Activated B cell treated with CpG ODN at 0.5 μM for 24 hours (primary cell): ENCODE measurements around the gene CCP110. TPM values are rescaled to one million over a fixed set of nuclear protein-coding genes. Genes with fewer than 3 reads are reported as not detected.

Experiments
- ATAC-seq: fragments of 200-7000 bp; cut with Tn5 transposase; one replicate; pipeline ENCODE4 v1.10.0; 2021; ENCODE audit warnings: low read depth, mild to moderate bottlenecking, moderate library complexity
- CTCF ChIA-PET: fragments of 350-600 bp; sonication (Branson Sonifier 250); formaldehyde crosslinking; loops from one replicate; lab custom pipeline; 2021; ENCODE audit warnings: antibody characterized with exemption; lab: Charles Lee
- POLR2A ChIA-PET: fragments of 350-600 bp; sonication (Branson Sonifier 250); formaldehyde crosslinking; loops from one replicate; lab custom pipeline; 2021; ENCODE audit warnings: antibody characterized with exemption; lab: Charles Lee
- DNase-seq: peaks from one replicate; pipeline ENCODE4 v3.0.0; 2022
- H3K27ac Mint-ChIP-seq: one replicate; pipeline ENCODE4 v1.8.0; 2020; ENCODE audit warnings: mixed read lengths
- H3K27me3 Mint-ChIP-seq: one replicate; pipeline ENCODE4 v1.8.0; 2021; ENCODE audit warnings: mixed read lengths
- H3K36me3 Mint-ChIP-seq: one replicate; pipeline ENCODE4 v1.8.0; 2021; ENCODE audit warnings: low read depth, mixed read lengths
- H3K4me1 Mint-ChIP-seq: one replicate; pipeline ENCODE4 v1.8.0; 2021; ENCODE audit warnings: mixed read lengths
- H3K4me3 Mint-ChIP-seq: one replicate; pipeline ENCODE4 v1.8.0; 2020; ENCODE audit warnings: mild to moderate bottlenecking, mixed read lengths
- H3K9me3 Mint-ChIP-seq: one replicate; pipeline ENCODE4 v1.8.0; 2020; ENCODE audit warnings: mixed read lengths
- intact Hi-C: fragments of 100-400 bp; cut with micrococcal nuclease; formaldehyde crosslinking; loops from one replicate; pipeline ENCODE4 v1.15.1; 2024
- total RNA-seq: library from RNA; stranded (reverse); gene quantifications from 2 replicates; pipeline ENCODE4 v1.2.3, GENCODE V29; 2022
- TF ChIP-seq, protein P1 (sequence below): fragments of 200-600 bp; IDR thresholded peaks from one replicate; pipeline ENCODE4 v1.8.0; 2022; ENCODE audit warnings: antibody characterized with exemption, mild to moderate bottlenecking

Gene CCP110
- total RNA-seq, 1 donor from 2014 or later = 12.7 TPM

DNA sequence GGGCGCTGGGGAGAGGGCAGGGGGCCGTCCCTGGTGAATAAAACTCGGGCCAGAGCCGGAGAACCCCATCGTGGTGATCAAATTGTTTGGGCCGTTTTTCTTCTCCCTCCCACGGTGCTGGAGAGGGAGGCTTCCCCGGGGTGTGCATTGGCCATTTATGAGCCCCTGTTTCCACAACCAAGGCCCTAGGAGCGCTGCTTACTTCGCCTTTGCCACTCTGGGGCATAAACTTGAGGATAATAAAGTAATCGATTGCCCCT lies 544 bp downstream of the CCP110 start:
- intact Hi-C loops = loop anchor here (5.0 kb wide), 5 partner anchors 193 to 597 kb away; partner anchors contain the start of genes IQCK, KNOP1 and SMG1
- Mint-ChIP-seq H3K9me3 (no peaks in the 10 kb centered on the region), H3K4me1 (peaks cover 43% of the 10 kb centered on the region), H3K27ac (peak overlapping the region; percentile 79), H3K4me3 (peak overlapping the region; percentile 98), H3K36me3 (peaks cover 16% of the 10 kb centered on the region), H3K27me3 (no peaks in the 10 kb centered on the region)
- DNase-seq = no peak
- CTCF ChIA-PET = interaction anchor here (1.2 to 2.0 kb wide), 4 partner anchors 10 to 31 kb away, joined by 3 to 7 read pairs (median 4); partner anchors contain the start of gene VPS35L
- POLR2A ChIA-PET = interaction anchor here (0.5 to 2.8 kb wide), 8 partner anchors 21 to 734 kb away, joined by 3 to 52 read pairs (median 6); partner anchors contain the start of genes ARL6IP1, COQ7, IQCK and KNOP1
- TF ChIP-seq, protein P1, sequence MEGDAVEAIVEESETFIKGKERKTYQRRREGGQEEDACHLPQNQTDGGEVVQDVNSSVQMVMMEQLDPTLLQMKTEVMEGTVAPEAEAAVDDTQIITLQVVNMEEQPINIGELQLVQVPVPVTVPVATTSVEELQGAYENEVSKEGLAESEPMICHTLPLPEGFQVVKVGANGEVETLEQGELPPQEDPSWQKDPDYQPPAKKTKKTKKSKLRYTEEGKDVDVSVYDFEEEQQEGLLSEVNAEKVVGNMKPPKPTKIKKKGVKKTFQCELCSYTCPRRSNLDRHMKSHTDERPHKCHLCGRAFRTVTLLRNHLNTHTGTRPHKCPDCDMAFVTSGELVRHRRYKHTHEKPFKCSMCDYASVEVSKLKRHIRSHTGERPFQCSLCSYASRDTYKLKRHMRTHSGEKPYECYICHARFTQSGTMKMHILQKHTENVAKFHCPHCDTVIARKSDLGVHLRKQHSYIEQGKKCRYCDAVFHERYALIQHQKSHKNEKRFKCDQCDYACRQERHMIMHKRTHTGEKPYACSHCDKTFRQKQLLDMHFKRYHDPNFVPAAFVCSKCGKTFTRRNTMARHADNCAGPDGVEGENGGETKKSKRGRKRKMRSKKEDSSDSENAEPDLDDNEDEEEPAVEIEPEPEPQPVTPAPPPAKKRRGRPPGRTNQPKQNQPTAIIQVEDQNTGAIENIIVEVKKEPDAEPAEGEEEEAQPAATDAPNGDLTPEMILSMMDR = no peak
- no peak for ATAC-seq

DNA sequence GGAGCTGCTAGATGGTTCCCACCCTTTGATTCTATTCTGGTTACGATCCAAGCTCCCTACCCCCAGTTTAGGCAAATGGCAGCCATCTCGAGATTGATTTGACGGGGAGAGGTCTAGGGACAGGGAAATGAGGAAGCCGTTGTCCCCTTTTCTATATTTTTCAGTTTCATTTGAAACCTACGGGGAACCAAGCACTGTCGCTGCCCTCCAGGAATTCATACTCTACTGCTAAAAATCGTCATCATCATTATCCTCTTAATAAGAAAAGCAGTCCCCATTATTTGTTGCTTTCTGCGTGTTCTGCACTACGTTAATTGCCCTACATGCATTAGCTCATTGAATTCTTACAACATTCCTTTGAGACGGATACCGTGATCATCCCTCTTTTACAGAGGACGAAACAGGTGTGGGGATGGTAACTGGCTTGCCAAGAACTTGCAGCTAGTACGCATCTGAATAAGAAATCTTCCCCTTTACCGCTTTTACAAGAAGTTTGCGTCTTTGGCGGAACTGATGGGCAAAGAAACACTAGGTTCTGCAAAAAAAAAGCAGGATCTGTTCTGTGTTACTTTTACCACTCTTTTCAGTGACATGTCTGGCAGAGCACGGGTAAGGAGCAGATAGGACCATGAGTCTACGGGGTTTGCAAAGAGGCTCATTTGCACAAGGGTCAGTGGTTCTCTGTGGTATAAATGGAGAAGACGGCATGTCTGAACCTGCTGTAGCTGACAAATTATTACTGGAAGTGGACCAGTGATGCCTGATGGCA lies 1.1 kb downstream of the CCP110 start:
- CTCF ChIA-PET = interaction anchor here (1.2 to 2.0 kb wide), 4 partner anchors 9 to 30 kb away, joined by 3 to 7 read pairs (median 4); partner anchors contain the start of gene VPS35L
- Mint-ChIP-seq H3K27me3 (no peaks in the 10 kb centered on the region), H3K4me3 (peak overlapping the region; percentile 98), H3K9me3 (no peaks in the 10 kb centered on the region), H3K4me1 (peaks cover 40% of the 10 kb centered on the region), H3K36me3 (peaks cover 18% of the 10 kb centered on the region), H3K27ac (peak overlapping the region; percentile 79)
- intact Hi-C loops = loop anchor here (5.0 kb wide), 5 partner anchors 193 to 597 kb away; partner anchors contain the start of genes IQCK, KNOP1 and SMG1
- no peak for ATAC-seq
- DNase-seq = no peak
- TF ChIP-seq, protein P1 = no peak
- POLR2A ChIA-PET = interaction anchor here (0.8 to 2.8 kb wide), 6 partner anchors 21 to 723 kb away, joined by 3 to 52 read pairs (median 6); partner anchors contain the start of genes ARL6IP1, COQ7, IQCK and KNOP1

DNA sequence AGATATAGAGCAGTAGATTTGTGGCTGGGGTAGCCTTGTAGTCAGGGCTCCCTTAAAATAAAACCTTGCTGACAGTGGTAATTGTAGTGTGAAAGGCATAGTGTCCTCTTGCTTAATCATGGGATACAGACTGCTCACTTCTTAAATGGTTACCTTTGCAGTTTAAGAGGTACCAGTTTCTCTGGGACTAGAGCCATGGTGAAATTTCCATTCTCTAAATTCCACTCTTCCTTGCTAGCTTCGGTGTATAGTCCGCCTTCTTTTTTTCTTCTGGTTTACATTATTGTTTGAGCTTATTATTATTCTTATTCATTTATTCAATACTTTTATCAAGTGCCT lies 1.6 kb downstream of the CCP110 start:
- ChIA-PET POLR2A (interaction anchor here (1.8 to 2.8 kb wide), 2 partner anchors 20 to 30 kb away, joined by 4 to 52 read pairs; partner anchors contain the start of gene VPS35L), CTCF (interaction anchor here (1.2 to 2.0 kb wide), 2 partner anchors 9 to 23 kb away, joined by 3 to 5 read pairs; no protein-coding TSS in a partner anchor)
- H3K9me3 Mint-ChIP-seq = no peaks in the 10 kb centered on the region
- no peaks in the 10 kb centered on the region for H3K27me3 Mint-ChIP-seq
- ATAC-seq (no peak), DNase-seq (no peak)
- TF ChIP-seq, protein P1 = no peak
- H3K36me3 Mint-ChIP-seq = peaks cover 23% of the 10 kb centered on the region
- intact Hi-C loops = no loop called here
- H3K4me1 Mint-ChIP-seq = peaks cover 37% of the 10 kb centered on the region
- H3K27ac Mint-ChIP-seq = no peak overlapping the region
- H3K4me3 Mint-ChIP-seq = peak overlapping the region; percentile 98

DNA sequence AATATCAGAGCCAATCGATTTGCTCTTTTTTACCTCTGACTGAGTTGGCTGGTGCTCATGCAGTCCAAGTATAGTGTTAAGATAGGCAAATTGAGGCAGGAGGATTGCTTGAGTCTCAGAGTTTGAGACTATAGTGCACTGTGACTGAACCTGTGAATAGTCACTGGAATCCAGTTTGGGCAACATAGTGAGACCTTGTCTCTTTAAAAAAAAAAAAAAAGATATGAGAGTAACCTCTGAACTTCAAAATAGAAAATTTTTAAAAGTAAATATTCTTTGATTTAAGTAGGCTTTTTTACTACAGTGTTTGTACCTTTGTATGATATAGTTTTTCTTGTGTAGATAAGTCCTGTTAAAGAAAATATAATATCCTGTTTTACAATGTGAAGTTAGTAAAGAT lies 3.4 kb downstream of the CCP110 start:
- intact Hi-C loops = no loop called here

DNA sequence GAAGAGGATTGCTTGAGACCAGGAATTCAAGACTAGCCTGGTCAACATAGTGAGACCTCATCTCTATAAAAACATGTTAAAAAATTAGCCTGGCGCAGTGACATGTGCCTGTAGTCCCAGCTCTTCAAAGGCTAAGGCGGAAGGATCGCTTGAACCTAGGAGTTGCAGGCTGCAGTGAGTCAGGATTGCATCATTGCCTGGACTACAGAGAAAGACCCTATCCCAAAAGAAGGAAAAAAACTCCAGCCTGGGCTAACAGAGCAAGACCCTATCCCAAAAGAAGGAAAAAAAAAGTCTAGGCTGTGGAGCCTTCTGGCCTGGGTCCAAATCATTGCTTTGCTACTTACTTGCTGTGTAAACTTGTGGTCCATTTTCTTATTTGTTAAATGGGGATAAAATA lies 4.9 kb downstream of the CCP110 start:
- TF ChIP-seq, protein P1 = no peak
- intact Hi-C loops = no loop called here
- Mint-ChIP-seq H3K4me3 (no peak overlapping the region), H3K36me3 (peaks cover 40% of the 10 kb centered on the region), H3K9me3 (no peaks in the 10 kb centered on the region), H3K4me1 (peaks cover 15% of the 10 kb centered on the region), H3K27me3 (no peaks in the 10 kb centered on the region), H3K27ac (no peak overlapping the region)
- ChIA-PET POLR2A (no interaction called here), CTCF (no interaction called here)
- DNase-seq (no peak), ATAC-seq (no peak)

More for the DNA sequence above, 3.4 kb downstream of the CCP110 start:
- ChIA-PET CTCF (no interaction called here), POLR2A (no interaction called here)
- DNase-seq (no peak), ATAC-seq (no peak)
- Mint-ChIP-seq H3K4me1 (peaks cover 24% of the 10 kb centered on the region), H3K9me3 (no peaks in the 10 kb centered on the region), H3K4me3 (no peak overlapping the region), H3K27me3 (no peaks in the 10 kb centered on the region), H3K36me3 (peaks cover 26% of the 10 kb centered on the region), H3K27ac (no peak overlapping the region)
- TF ChIP-seq, protein P1 = no peak
